Measurements from ENCODE around the gene P4HA2. TPM values are rescaled to one million over a fixed set of nuclear protein-coding genes. Genes with fewer than 3 reads are reported as not detected.
A peak's percentile ranks its signal among the peaks of the same experiment; 100 is the strongest.

The P4HA2 gene
- total and polyA plus RNA-seq, 2 donors (not counting 3 experiments of a cell fraction or from before 2014, with no cell fraction given) = 37.6 to 58.7 TPM

GRCh38 chr5:132180134-132180745 is 47.4 kb downstream of the P4HA2 start:
- no peaks in the 10 kb centered on the region for H3K79me2 ChIP-seq (ENCODE audit: control insufficient read depth, insufficient read depth, low read length)
- H3K9ac ChIP-seq (replicated peaks; ENCODE audit: extremely low read depth, insufficient read depth, low read length) = no peak overlapping the region
- no peaks in the 10 kb centered on the region for H4K20me1 ChIP-seq (replicated peaks; ENCODE audit: control insufficient read depth, extremely low read depth, insufficient read depth, low read length)
- dilution Hi-C loops (cut with MboI; ENCODE audit: extremely low pct_ligation_motif_present, low sequenced_read_pairs) (no loop called here), intact Hi-C loops (cut with micrococcal nuclease) (loop anchor here (1.0 to 5.0 kb wide), 4 partner anchors 93 to 317 kb away; no protein-coding TSS in a partner anchor)
- H3K27me3 ChIP-seq (ENCODE audit: control insufficient read depth in 2 of 2, insufficient read depth in 2 of 2, low read length in 2 of 2) = no peaks in the 10 kb centered on the region
- H2AFZ ChIP-seq (ENCODE audit: low read depth, low read length) = no peak overlapping the region
- ChIA-PET CTCF (interaction anchor here (0.7 to 3.7 kb wide), 20 partner anchors 10 to 640 kb away, joined by 3 to 30 read pairs (median 4); partner anchors contain the start of genes CSF2, P4HA2, SLC22A4 and SLC22A5), POLR2A (no interaction called here)
- TF ChIP-seq MYC (IDR thresholded peaks at IDR 0.05; ENCODE audit: low read depth, low read length) = no peak
- TF ChIP-seq GATA2 (IDR thresholded peaks at IDR 0.05; ENCODE audit: insufficient read depth, insufficient read length, low read depth, low read length) = no peak
- TF ChIP-seq EZH2 (IDR thresholded peaks at IDR 0.05; ENCODE audit: borderline replicate concordance, low read depth, low read length, severe bottlenecking) = no peak
- TF ChIP-seq POLR2AphosphoS5 (IDR thresholded peaks at IDR 0.05; ENCODE audit: insufficient read depth, low read depth, low read length) = no peak
- peak; percentile 70 to 74 for TF ChIP-seq CTCF (IDR thresholded peaks at IDR 0.05; ENCODE audit: extremely low read depth in 1 of 2, insufficient read depth in 1 of 2, low read depth in 1 of 2, low read length in 2 of 2)
- no peaks in the 10 kb centered on the region for H3K9me3 ChIP-seq (replicated peaks; ENCODE audit: control insufficient read depth, insufficient read depth, low read length)
- no peak overlapping the region for H3K4me3 ChIP-seq (replicated peaks in 1 of 3; ENCODE audit: insufficient read depth in 1 of 3, low read depth in 1 of 3, low read length in 3 of 3)
- H3K9me1 ChIP-seq (replicated peaks; ENCODE audit: control insufficient read depth, extremely low read depth, insufficient read depth, low read length) = no peaks in the 10 kb centered on the region
- peak overlapping the region; percentile 48 for H3K4me2 ChIP-seq (ENCODE audit: insufficient read depth, low read length)
- no peak overlapping the region for H3K27ac ChIP-seq (ENCODE audit: insufficient read depth, low read depth, low read length)
- peaks cover 16% of the 10 kb centered on the region for H3K4me1 ChIP-seq (ENCODE audit: control insufficient read depth, extremely low read depth, insufficient read depth, low read length)
- BruUV-seq (replicated peaks) = no TSS peak
- FAIRE-seq (peak; percentile 74), DNase-seq (ENCODE audit: low read depth, low spot score) (peak; percentile 78)
- no peaks in the 10 kb centered on the region for H3K36me3 ChIP-seq (ENCODE audit: control insufficient read depth in 2 of 2, extremely low read depth in 1 of 2, insufficient read depth in 2 of 2, low read length in 2 of 2)

Data from endothelial cell of umbilical vein (primary cell).